HG02885 (cell line): ENCODE results near the gene ITIH3.

Experiments used
- ATAC-seq: cut with Tn5 transposase; IDR thresholded peaks from one replicate; pipeline ENCODE4 v1.9.1; 2021; ENCODE audit warnings: mild to moderate bottlenecking; ENCODE audit not compliant: unreplicated experiment, poor library complexity

Gene ITIH3

GRCh38 chr3:52841211-52841980 is 46.8 kb downstream of the ITIH3 start:
- no peak for ATAC-seq

GRCh38 chr3:52841981-52842340 is 47.4 kb downstream of the ITIH3 start:
- ATAC-seq, result no peak

GRCh38 chr3:52842424-52842823 is 47.8 kb downstream of the ITIH3 start:
- ATAC-seq, result no peak

GRCh38 chr3:52843108-52843865 is 48.7 kb downstream of the ITIH3 start:
- ATAC-seq, result no peak

GRCh38 chr3:52843881-52844280 is 49.3 kb downstream of the ITIH3 start:
- ATAC-seq, result no peak

- ATAC-seq, result no peak
These were observed 49.8 kb downstream of the ITIH3 start for GRCh38 chr3:52844290-52844975.

GRCh38 chr3:52845157-52845556 is 50.6 kb downstream of the ITIH3 start:
- no peak for ATAC-seq

- no peak for ATAC-seq
These were observed 51.3 kb downstream of the ITIH3 start for GRCh38 chr3:52845691-52846431.

- ATAC-seq, result no peak
These were observed 51.9 kb downstream of the ITIH3 start for GRCh38 chr3:52846432-52846965.

GRCh38 chr3:52847241-52847640 is 52.6 kb downstream of the ITIH3 start:
- no peak for ATAC-seq

- ATAC-seq, result no peak
These were observed 53.1 kb downstream of the ITIH3 start for GRCh38 chr3:52847726-52848125.

- no peak for ATAC-seq
These were observed 54.0 kb downstream of the ITIH3 start for GRCh38 chr3:52848617-52849016.

GRCh38 chr3:52849656-52850055 is 55.1 kb downstream of the ITIH3 start:
- ATAC-seq, result no peak

- ATAC-seq, result no peak
These were observed 56.8 kb downstream of the ITIH3 start for GRCh38 chr3:52851348-52851747.

GRCh38 chr3:52852419-52852818 is 57.8 kb downstream of the ITIH3 start:
- no peak for ATAC-seq

GRCh38 chr3:52854013-52854412 is 59.4 kb downstream of the ITIH3 start:
- ATAC-seq, result no peak

- ATAC-seq, result no peak
These were observed 62.1 kb downstream of the ITIH3 start for GRCh38 chr3:52856666-52857065.

GRCh38 chr3:52857133-52857532 is 62.5 kb downstream of the ITIH3 start:
- no peak for ATAC-seq

GRCh38 chr3:52857864-52858263 is 63.3 kb downstream of the ITIH3 start:
- ATAC-seq, result no peak
